HG03571 (cell line): ENCODE measurements around the gene SKI.

Experiments
- ATAC-seq: cut with Tn5 transposase; IDR thresholded peaks from one replicate; pipeline ENCODE4 v1.9.1; 2021; ENCODE audit not compliant: unreplicated experiment

SKI gene

GRCh38 chr1:2348346-2349325 lies 120.5 kb downstream of the SKI start:
- ATAC-seq, result no peak

- ATAC-seq, result no peak
These were observed 121.7 kb downstream of the SKI start for GRCh38 chr1:2349806-2350205.

- no peak for ATAC-seq
These were observed 122.4 kb downstream of the SKI start for GRCh38 chr1:2350501-2350900.

GRCh38 chr1:2350911-2351655 lies 123.0 kb downstream of the SKI start:
- ATAC-seq, result no peak

DNA sequence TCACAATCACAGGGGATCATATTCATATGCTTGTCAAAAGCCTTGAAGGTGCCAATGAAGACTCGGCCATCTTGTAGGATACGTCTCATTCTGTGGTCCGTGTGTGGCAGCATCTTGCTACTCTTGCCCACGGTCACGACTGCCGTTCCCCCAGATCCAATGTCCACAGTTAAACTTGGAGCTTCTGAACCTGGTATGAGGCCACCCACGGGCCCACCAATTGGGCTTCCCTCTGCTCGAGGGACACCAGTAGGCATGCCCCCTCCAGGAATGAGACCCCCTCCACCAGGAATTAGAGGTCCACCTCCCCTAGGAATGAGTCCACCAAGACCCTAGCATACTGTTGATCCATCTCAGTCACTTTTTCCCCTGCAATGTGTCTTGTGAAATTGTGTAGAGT lies 123.6 kb downstream of the SKI start:
- no peak for ATAC-seq

DNA sequence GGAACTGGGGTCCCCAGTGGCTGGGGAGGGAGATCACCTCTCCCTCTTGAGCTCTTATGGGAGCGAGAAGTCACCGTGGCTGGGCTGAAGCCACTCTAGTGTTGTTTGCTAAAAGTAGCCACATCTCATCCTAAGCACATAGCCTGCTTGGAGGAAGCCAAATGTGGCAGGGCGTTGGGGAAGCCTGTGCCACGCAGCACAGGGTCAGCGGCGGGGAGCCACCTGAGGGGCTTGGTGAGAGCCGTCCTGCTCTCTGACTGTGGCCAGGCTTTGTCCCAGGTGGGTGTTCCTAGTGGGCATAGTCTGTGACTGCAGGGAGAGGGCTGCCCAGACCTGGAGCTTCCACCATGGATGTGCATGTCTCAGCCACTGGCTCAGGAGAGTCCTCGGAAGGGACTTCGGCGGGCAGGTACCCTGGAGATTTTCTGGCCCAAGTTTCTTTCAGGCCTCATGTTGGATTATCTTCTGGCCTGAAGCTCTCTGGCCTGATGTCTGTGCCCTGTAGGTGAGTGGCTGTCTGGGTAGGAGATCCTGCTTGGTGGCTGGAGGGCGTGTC lies 124.3 kb downstream of the SKI start:
- no peak for ATAC-seq

DNA sequence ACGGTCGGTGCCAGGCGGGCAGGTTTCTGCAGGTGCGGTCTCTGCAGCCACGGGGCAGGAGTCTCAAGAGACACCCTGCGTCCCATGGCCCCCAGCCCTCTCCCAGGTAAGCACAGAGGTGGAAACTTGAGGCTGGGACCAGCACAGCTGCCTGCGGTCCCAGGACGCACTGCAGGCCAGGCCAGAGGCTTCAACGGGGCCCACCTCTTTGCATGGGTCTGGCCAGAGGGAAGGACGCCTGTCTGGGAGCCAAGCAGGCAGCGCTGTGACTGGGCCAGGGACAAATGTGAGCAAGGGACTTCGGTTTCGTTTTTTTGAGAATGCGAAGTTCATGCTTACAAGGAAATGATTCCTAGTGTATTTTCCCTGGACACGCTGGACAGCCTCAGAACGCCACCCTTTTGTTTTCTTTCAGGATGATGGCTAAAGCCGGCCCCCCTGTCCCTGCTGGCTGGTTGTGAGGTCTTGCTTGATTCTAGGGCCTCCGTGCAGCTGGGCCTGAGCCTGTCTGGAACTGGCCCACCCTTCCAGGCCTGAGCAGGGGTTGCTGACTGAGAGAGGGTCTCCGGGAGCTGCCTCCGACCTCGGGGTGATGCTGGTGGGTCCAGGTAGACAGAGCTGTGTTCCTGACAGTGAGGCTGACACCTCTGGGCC lies 124.9 kb downstream of the SKI start:
- ATAC-seq, result no peak

GRCh38 chr1:2353551-2354438 lies 125.7 kb downstream of the SKI start:
- no peak for ATAC-seq

DNA sequence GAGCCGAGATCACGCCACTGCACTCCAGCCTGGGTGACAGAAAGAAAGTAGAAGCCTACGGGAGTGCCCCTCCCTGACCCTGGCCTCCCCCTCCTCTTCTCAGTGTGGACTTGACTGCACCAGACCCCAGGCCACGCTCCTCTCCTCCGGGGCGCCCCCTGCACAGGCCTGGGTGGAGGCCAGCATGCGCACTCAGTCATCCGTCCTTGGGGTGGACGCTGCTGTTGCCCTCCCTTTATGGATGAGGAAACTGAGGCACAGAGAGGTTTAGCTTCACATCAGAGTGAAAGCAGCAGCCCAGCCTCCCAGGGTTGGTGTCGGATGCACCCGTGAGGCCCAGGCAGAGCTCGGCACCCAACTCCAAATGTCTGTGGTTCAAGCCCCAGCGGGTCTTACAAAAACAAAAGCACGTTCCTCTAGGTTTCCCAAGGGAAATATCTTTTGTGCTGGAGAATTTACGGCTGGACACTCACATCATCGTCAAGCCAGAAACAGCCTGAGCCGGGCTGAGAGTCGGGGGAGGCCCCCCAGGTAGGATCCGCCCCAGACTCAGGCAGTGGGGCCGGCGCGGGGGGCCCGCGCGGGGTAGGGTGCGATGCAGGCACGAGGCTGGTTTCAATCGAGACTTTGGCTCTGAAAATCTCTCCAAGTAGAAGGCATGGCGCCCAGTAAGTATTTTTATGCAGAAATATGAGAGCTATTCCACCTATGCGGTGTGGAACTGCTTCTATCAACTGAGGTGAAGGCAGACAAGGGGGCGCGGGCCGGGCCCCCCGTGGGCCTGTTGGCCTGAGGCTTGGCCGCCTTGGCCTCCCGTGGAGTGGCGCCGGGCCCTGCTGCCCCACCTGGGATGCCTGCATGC lies 126.6 kb downstream of the SKI start:
- no peak for ATAC-seq

DNA sequence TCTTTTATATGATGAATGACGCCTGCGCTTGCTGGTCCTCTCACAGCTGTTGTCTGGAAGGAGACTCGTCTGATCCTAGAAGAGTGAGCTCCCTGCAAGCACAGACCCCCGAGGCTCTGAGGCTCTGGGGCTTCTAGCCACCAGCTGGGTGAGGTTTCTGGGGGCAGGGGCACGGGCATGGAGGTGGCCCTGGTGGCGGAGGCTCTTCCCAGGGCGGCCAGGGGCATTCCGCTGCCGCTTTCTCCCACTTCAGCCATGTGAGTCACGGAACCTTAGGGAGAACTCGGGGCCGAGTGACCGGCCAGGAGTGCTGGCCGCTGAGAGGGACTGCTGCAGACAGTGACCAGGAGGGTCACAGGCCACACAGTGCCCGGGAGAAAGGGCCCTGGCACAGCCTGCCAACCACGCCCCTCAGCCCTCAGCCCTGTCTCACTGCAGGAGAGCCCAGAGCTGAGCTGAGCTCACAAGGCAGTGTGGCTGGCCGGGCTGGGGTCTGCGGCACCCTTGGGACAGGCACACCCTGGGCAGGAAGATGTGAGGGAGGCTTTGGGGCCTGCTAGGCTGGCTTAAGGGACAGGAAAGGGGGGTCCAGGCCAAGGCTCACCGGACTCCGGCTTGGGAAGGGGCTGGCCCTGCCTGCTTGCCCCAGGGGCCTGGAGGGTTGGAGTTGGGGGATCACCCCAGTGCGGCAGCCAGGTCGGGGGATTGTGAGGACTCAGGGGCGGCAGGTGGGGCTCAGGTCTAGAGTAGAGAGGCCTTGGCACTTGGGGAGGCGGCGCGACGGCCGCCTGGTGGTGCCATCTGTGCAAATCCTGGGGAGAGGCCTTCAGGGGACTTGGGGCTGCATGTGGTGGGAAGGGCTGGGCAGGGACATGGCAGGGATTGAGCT lies 127.5 kb downstream of the SKI start:
- no peak for ATAC-seq

DNA sequence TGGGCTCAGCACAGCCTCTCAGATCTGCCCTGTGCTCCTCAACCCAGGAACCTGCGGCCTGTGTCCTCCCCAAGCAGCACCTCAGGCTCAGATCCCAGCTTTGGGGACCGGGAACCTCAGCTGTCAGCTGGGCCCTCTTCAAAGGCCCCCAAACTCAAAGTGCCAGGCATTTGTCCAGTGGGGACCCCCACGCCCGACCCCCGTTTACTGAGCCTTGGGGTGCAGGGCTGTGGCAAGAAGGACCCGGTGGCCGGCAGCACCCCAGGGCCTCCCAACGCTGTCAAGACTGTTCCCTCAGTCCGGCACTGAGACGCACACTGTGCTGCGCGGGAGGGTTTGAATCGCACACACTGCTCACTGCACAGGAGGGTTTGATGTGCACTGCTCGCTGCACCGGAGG lies 128.3 kb downstream of the SKI start:
- ATAC-seq, result no peak

DNA sequence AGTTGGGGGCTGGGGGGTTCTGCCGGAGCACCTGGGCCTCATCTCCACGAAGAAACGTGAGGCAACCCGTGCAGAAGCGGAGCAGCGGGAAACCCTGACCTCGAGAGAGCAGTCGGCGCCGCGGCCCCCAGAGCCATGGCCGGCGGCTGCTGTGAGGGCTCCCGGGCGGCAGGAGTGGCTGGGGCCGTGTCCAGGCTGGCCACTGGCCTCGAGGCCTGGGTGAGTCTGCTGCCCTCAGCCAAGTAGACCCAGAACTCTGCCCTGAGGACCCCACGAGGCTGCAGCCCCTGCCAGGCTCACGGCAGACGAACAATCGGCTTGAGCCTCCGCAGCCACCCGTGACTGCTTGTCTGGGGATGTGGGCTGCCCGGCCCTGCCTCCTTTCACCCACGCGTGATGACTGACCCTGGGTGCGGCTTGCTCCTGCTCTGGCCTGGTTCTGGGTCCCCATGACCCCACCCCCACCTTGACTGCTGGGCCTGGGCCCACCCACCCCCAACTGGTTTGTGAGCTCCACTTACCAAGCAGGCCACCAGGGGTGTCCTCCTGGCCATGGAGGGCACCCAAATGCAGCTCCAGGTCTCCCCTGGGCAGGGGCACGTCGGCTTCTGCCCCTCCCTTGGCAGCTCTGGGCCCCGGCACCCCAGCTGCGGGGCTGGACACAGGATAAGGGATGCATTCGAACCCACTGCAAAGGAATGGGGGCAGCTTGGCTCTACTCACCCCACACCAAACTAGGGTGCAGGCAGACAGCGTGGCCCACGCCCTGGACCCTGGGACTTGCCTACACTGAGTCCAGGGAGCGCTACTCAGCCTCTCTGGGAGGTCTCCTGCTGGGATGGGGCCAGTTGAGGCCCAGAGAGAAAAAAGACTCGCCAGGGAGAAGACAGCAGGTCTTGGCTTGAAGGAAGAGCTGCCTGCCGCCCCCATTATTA lies 129.1 kb downstream of the SKI start:
- ATAC-seq, result no peak

GRCh38 chr1:2358072-2358471 lies 130.0 kb downstream of the SKI start:
- no peak for ATAC-seq

DNA sequence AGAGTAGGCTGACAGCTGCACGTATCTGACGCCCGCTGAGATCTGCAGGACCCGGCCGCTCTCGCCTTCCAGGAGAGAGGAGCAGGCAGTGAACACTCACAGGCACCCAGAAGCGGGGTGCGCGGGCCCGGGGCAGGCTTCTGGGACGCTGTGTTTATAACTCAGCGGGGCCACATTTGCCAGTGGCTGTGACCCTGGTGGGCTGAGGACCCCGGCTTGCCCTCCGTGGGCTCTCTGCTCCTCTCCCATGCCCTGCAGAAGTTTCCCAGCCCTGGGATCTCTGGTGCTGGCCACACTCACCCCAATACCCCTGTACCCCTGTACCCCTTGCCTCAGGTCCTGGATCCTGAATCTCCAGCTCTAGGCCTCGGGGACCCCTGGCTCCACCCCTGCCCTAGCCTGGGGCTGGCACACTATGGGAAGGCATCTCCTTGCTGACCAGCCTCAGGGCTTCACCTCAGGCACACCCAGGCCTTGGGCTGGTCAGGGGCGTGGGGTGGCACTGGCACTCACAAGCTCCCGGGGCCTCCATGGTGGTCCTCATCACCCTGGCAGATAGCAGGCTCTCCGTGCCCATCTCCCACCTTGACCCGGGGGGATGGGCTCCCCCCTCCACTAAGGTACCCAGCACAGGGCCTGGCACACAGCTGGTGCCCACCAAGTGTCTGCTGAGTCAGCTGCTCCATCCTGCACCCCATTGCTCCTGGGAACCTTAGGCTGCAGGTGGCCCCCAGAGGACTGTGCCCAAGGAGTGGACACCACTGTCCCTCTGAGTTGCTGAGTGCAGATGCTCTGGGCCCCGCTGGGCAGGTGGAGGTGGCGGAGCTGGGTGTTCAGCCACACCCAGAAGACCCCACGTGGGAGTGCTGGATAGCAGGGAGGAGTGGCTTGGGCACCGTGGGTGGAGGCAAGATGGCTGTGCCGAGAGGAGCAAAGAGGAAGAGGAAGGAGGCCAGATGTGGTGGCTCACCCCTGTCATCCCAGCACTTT lies 130.8 kb downstream of the SKI start:
- no peak for ATAC-seq
